Measurements from ENCODE around the gene LIMA1.
"Not testable (repeated sequence)": the region's sequence is repeated elsewhere in the genome, so short reads cannot be mapped to it uniquely, and the experiment has no call there.

The LIMA1 gene

DNA sequence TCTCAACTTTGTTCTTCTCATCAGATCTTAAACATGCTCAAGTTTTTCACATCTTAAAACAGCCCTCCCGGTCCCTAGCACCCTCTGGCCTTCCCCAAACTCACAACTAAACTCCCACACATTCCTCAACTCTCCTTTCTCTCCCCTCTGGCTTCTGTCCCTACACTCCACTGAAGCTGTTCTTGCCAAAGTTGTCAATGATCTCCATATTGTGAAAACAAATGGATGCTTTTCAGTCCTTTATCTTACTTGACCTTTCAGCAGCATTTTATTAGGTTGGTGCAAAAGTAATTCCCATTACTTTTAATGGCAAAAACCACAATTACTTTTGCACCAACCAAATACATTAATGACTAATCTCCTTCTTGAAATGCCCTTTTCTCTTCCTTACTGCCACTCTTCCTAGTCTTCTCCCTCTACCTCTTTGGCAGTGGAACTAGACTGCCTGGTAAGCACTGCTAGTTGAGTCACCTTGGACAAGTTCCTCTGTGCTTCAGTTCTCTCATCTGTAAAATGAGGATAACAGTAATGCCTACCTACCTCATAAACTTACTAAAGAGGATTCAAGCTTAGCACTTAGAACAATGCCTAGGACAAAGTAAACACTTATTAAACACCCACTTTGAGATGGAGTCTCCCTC is 132.2 kb downstream of the LIMA1 start:
- H3K4me3 ChIP-seq (ENCODE audit: low read length): no peak overlapping the region
- TF ChIP-seq ZNF274 (IDR thresholded peaks at IDR 0.05; ENCODE audit: low read depth, low read length): no peak

GRCh38 chr12:50149311-50149710 is 134.0 kb downstream of the LIMA1 start:
- no peak for TF ChIP-seq ZNF274 (IDR thresholded peaks at IDR 0.05; ENCODE audit: low read depth, low read length)
- H3K4me3 ChIP-seq (ENCODE audit: low read length): no peak overlapping the region

DNA sequence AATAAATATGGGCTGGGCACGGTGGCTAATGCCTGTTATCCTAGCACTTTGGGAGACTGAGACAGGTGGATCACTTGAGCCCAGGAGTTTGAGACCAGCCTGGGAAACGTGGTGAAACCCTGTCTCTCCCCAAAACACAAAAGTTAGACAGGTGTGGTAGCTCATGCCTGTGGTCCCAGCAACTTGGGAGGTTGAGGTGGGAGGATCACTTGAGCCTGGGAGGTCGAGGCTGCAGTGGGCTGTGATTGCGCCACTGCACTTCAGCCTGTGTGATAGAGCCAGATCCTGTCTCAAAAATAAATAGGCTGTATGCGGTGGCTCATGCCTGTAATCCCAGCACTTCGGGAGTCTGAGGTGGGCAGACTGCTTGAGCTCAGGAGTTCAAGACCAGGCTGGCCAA is 135.3 kb downstream of the LIMA1 start:
- not testable (repeated sequence) for H3K4me3 ChIP-seq (ENCODE audit: low read length)

GRCh38 chr12:50147281-50147680 is 136.0 kb downstream of the LIMA1 start:
- no peak for TF ChIP-seq ZNF274 (IDR thresholded peaks at IDR 0.05; ENCODE audit: low read depth, low read length)

DNA sequence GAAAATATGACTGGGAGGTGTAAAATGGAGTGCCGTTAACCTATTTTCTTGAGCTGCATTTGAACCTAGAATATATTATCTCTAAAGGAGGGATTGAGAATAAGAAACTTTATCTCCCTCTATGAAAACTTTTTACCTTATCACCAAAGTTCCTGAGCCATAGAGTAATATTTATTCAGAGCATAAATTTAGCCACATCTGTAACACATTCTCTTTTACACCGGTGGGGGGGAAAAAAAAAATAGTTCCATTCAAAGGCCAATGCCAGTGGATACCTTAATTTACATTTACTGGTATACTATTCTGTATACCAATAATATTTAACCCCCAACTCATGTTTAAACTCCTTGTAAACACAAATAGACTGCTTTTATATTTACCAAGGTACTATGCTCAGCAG is 137.9 kb downstream of the LIMA1 start:
- no peak overlapping the region for H3K4me3 ChIP-seq (ENCODE audit: low read length)

More at GRCh38 chr12:50147281-50147680, 136.0 kb downstream of the LIMA1 start:
- no peak overlapping the region for H3K4me3 ChIP-seq (ENCODE audit: low read length)

DNA sequence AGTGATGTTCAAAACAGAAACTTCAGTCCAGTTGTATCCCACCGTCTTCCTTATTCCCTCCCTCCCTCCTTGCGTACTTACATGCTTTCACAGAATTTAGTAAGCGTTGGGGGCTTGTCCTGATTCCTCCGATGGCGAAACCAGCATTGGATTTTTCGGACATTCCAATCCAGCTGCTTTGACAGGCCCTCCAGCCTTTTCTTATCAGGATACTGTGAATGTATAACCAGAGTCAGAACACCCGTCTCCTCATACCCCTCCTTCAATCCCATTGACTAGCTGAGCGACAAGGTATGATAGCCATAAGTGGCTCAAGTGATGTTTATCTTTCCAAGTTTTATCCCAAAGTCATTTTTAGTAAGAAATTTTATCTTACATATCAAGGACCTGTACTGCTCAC is 140.3 kb downstream of the LIMA1 start:
- no peak overlapping the region for H3K4me3 ChIP-seq (ENCODE audit: low read length)
- TF ChIP-seq ZNF274 (IDR thresholded peaks at IDR 0.05; ENCODE audit: low read depth, low read length): no peak

More for the DNA sequence above, 137.9 kb downstream of the LIMA1 start:
- TF ChIP-seq ZNF274 (IDR thresholded peaks at IDR 0.05; ENCODE audit: low read depth, low read length): no peak

DNA sequence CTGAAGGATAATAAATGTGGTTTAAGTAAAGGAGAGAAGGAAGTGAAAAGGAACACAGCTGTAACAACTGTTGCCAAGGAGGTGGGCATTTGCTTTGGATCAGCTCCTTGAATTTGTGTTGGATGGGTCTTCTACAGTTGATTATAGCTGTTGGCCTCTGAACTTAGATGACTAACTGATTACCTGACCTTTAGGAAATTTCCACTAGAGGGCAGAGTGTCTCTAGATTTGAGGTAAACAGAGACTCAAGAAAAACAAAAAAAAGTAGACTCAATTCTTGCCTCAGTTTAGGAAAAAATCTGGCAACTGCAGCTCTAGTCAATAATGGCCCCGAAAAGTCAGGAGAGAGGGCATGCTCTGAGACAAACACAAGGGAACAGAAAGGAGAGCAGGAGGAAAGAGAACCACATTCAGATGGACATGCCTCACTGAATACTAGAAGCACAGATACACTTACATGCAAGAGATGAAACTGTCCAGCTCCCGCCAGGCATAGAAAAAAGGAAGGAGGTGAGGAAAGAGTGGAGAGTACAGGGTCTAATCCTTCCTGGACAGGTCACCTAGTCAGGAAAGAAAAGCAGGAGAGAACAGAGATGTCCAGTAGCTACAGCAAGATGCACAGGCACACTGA is 150.7 kb downstream of the LIMA1 start:
- no peak overlapping the region for H3K4me3 ChIP-seq (ENCODE audit: low read length)
- TF ChIP-seq ZNF274 (IDR thresholded peaks at IDR 0.05; ENCODE audit: low read depth, low read length): no peak

DNA sequence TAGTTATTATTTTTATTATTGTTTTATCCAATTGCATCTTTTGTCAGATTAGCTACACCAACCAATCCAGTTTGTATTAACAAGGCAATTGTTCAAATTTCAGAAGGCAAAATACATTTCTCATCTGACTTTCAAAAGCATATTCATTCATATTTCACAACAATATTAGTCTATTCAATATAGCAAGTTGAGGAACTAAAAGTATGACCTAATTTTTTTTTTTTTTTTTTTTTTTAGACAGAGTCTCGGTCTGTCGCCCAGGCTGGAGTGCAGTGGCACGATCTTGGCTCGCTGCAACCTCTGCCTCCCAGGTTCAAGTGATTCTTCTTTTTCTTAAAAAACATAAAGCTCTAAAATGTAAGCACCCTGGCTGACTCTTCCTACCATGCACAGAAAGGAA is 154.0 kb downstream of the LIMA1 start:
- H3K4me3 ChIP-seq (ENCODE audit: low read length): no peak overlapping the region
- no peak for TF ChIP-seq ZNF274 (IDR thresholded peaks at IDR 0.05; ENCODE audit: low read depth, low read length)

DNA sequence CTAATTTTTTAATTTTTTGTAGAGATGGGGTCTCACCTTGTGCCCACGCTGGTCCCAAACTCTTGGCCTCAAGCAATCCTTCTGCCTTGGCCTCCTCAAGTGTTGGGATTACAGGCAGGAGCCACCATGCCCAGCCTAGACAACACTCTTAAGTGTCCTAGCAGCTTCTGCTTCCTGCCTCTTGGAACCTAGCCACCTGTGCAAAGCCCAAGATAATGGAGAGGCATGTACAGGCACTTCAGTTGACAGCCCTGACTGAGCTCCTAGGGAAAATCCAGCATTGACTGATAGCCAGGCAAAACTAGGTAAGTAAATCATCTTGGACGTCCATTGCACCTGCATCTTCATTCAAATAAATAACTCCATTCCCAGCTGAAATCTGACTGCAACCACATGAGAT is 155.8 kb downstream of the LIMA1 start:
- H3K4me3 ChIP-seq (ENCODE audit: low read length): no peak overlapping the region
- TF ChIP-seq ZNF274 (IDR thresholded peaks at IDR 0.05; ENCODE audit: low read depth, low read length): no peak

Data from GM08714 (cell line).